AG04449 (cell line): ENCODE data around the gene CCDC39.

Experiments used
- CTCF ChIA-PET: fragments of 350-600 bp; formaldehyde crosslinking; extraction: SDS; loops from one replicate; lab custom pipeline; 2021; ENCODE audit warnings: antibody characterized with exemption; lab: Yijun Ruan, JAX
- POLR2A ChIA-PET: fragments of 400-600, 350-600 bp; formaldehyde crosslinking; extraction: SDS; loops from one replicate; lab custom pipeline; 2020; ENCODE audit warnings: antibody characterized with exemption, inconsistent platforms; lab: Yijun Ruan, JAX
- DNase-seq: peaks from one replicate; pipeline ENCODE4 v3.0.0-alpha.2; 2010; ENCODE audit warnings: low read depth, low spot score
- H3K4me3 ChIP-seq: 2 replicates; pipeline ENCODE4 v1.5.1; 2011; ENCODE audit warnings: low read depth, mild to moderate bottlenecking, control low read depth, low read length
- CTCF ChIP-seq: IDR thresholded peaks from one replicate; pipeline ENCODE4 v1.5.1; 2011; ENCODE audit warnings: mild to moderate bottlenecking, moderate library complexity, low read length, control low read depth, inconsistent platforms; ENCODE audit not compliant: insufficient read depth; ENCODE audit errors: missing control alignments

The CCDC39 gene

GRCh38 chr3:180679178-180680096 lies at the start of gene CCDC39:
CCDC39 (minus strand) TSS chr3:180679489; CDS start chr3:180679380, 109 bp downstream.
- H3K4me3 ChIP-seq, result peak within 1 kb of the TSS; percentile 73
- POLR2A ChIA-PET, result no interaction called here
- TF ChIP-seq CTCF, result no peak
- CTCF ChIA-PET, result interaction anchor here (1.2 to 1.5 kb wide), 2 partner anchors 19 to 47 kb away, joined by 4 to 5 read pairs; no protein-coding TSS in a partner anchor
- DNase-seq, result no peak

DNA sequence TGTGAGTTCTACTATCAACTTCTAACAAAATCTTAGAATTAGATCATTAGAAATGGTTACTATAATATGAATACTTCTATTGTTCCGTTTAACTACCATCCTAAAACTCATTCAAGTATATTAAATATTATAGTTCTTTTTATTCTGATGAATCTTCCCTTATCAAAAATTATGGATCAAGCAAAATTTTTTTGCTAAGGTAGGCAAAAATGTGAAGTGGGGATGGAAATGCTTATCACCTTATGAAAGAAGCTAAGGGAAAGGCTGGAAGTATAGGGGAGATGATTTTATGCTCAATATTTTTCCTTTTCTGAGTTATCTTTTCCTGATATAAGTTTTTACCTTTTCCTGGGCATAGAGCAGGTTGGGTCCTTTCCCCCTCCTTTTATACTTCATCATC lies 40.7 kb upstream of the CCDC39 start:
- CTCF ChIA-PET, result no interaction called here
- no peak for TF ChIP-seq CTCF
- H3K4me3 ChIP-seq, result no peak overlapping the region
- POLR2A ChIA-PET, result no interaction called here
- DNase-seq, result no peak

- DNase-seq, result no peak
- ChIA-PET POLR2A (no interaction called here), CTCF (no interaction called here)
- no peak overlapping the region for H3K4me3 ChIP-seq
- no peak for TF ChIP-seq CTCF
These were observed 28.6 kb upstream of the CCDC39 start for GRCh38 chr3:180707896-180708295.

DNA sequence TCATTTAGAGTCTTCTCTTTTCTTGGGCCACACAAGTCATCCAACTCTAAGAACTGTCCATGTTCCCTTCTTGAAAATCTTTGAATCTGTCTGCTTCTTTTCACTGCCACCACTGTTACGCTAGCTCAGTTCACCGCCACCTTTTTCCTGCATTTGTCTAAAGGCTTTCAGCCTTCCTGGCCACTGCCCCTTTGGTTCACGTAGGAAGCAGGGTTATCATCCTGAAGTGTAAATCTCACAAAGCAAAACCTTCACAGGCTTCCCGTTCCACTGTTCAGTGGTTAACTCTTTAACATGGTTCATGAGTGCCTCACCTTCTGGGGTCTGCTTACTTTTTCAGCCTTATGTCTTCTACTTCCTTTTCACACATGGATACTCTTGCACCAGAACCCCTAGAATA lies 26.3 kb upstream of the CCDC39 start:
- TF ChIP-seq CTCF, result no peak
- no peak overlapping the region for H3K4me3 ChIP-seq
- POLR2A ChIA-PET, result no interaction called here
- no peak for DNase-seq
- CTCF ChIA-PET, result no interaction called here

- TF ChIP-seq CTCF, result no peak
- CTCF ChIA-PET, result no interaction called here
- no peak overlapping the region for H3K4me3 ChIP-seq
- POLR2A ChIA-PET, result no interaction called here
- DNase-seq, result no peak
These were observed 25.2 kb upstream of the CCDC39 start for GRCh38 chr3:180704532-180704931.

DNA sequence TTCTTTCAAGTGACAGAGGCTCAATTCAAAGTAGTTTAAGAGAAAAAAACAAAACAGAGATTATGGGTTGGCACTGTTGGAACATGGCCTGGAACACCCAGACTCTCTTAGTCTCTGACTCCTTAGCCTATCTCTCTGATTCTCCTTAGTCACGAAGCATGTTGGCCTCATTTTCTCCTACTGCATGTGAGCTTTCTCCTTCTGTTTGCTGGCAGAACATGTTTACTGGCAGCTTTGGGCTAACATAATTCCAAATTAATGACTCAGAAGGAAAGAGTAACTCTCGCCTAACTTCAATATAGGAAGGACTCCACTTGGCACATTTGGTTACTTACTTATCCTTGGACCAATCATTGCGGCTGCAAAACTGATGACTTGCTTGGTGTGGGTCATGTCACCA lies 21.7 kb upstream of the CCDC39 start:
- TF ChIP-seq CTCF, result no peak
- ChIA-PET CTCF (no interaction called here), POLR2A (no interaction called here)
- no peak for DNase-seq
- H3K4me3 ChIP-seq, result no peak overlapping the region
